ENCODE results near the gene CCDC87.
"Not testable (repeated sequence)": the region's sequence is repeated elsewhere in the genome, so short reads cannot be mapped to it uniquely, and the experiment has no call there.

The CCDC87 gene

GRCh38 chr11:66542362-66542761 lies 50.5 kb downstream of the CCDC87 start:
- no peaks in the 10 kb centered on the region for H3K27me3 ChIP-seq (ENCODE audit: control insufficient read depth, insufficient read depth, low read length)
- no peak overlapping the region for H3K9ac ChIP-seq (ENCODE audit: low read length)
- H3K4me3 ChIP-seq (ENCODE audit: low read depth, low read length) = no peak overlapping the region
- H3K4me1 ChIP-seq (ENCODE audit: control insufficient read depth, insufficient read depth, low read length) = peaks cover 23% of the 10 kb centered on the region; the same call in 1 of the 2 replicates
- no peak overlapping the region for H3K27ac ChIP-seq (ENCODE audit: low read depth, low read length)
- H3K36me3 ChIP-seq (ENCODE audit: control insufficient read depth, insufficient read depth, low read length) = peaks cover 18% of the 10 kb centered on the region
- H3K9me3 ChIP-seq (ENCODE audit: control insufficient read depth, insufficient read depth, low read depth, low read length) = no peaks in the 10 kb centered on the region

GRCh38 chr11:66541892-66542291 lies 51.0 kb downstream of the CCDC87 start:
- Histone ChIP-seq H3K4me1 (ENCODE audit: control insufficient read depth, insufficient read depth, low read length) (peaks cover 21% of the 10 kb centered on the region; the same call in 1 of the 2 replicates), H3K27ac (ENCODE audit: low read depth, low read length) (no peak overlapping the region), H3K4me3 (ENCODE audit: low read depth, low read length) (no peak overlapping the region), H3K9me3 (ENCODE audit: control insufficient read depth, insufficient read depth, low read depth, low read length) (no peaks in the 10 kb centered on the region), H3K27me3 (ENCODE audit: control insufficient read depth, insufficient read depth, low read length) (no peaks in the 10 kb centered on the region), H3K36me3 (ENCODE audit: control insufficient read depth, insufficient read depth, low read length) (peaks cover 19% of the 10 kb centered on the region), H3K9ac (ENCODE audit: low read length) (no peak overlapping the region)

DNA sequence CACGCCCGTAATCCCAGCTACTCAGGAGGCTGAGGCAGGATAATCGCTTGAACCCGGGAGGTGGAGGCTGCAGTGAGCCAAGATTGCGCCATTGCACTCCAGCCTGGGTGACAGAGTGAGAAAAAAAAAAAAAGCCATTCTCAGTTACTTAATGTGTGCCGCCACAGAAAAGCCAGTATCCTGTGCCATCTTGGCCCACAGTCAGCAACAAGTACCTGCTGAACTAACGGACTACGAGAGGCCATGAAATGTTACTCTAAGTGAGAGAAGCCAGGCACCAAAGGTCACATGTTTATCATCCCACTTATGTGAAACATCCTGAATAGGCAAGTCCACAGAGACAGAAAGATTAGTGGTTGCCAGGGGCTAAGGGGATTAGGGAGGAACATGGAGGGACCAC lies 52.3 kb downstream of the CCDC87 start:
- H3K27me3 ChIP-seq (ENCODE audit: control insufficient read depth, insufficient read depth, low read length); H3K4me3 ChIP-seq (ENCODE audit: low read depth, low read length); H3K9ac ChIP-seq (ENCODE audit: low read length); H3K27ac ChIP-seq (ENCODE audit: low read depth, low read length); H3K9me3 ChIP-seq (ENCODE audit: control insufficient read depth, insufficient read depth, low read depth, low read length): not testable (repeated sequence)
- peaks cover 26% of the 10 kb centered on the region for H3K36me3 ChIP-seq (ENCODE audit: control insufficient read depth, insufficient read depth, low read length)
- H3K4me1 ChIP-seq (ENCODE audit: control insufficient read depth, insufficient read depth, low read length) = peaks cover 21% of the 10 kb centered on the region; the same call in 1 of the 2 replicates
